ENCODE data around the gene PCDH12.

DNA sequence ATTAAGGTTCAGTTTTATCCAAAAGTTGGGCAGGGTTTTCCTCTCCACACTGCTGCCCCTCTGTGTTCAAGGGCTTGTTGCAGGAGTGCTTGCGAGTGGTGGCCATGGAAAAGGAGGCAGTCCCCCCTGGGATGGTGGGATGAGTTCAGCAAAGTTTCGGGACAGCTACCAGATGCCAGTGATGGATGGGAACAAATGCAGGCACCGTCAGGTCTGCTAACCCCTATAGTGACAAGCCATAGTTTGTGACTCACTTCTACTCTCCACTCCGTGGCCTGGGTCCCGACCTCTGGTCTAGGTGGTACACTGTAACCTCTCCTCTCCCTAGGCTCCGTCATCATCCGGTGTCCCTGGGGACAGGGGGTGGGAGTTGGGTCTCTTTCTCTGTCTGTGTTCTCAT lies 7.1 kb upstream of the PCDH12 start:
- no peak for TF ChIP-seq YY1 (IDR thresholded peaks at IDR 0.05; ENCODE audit: low read depth)
- TF ChIP-seq, protein P1, sequence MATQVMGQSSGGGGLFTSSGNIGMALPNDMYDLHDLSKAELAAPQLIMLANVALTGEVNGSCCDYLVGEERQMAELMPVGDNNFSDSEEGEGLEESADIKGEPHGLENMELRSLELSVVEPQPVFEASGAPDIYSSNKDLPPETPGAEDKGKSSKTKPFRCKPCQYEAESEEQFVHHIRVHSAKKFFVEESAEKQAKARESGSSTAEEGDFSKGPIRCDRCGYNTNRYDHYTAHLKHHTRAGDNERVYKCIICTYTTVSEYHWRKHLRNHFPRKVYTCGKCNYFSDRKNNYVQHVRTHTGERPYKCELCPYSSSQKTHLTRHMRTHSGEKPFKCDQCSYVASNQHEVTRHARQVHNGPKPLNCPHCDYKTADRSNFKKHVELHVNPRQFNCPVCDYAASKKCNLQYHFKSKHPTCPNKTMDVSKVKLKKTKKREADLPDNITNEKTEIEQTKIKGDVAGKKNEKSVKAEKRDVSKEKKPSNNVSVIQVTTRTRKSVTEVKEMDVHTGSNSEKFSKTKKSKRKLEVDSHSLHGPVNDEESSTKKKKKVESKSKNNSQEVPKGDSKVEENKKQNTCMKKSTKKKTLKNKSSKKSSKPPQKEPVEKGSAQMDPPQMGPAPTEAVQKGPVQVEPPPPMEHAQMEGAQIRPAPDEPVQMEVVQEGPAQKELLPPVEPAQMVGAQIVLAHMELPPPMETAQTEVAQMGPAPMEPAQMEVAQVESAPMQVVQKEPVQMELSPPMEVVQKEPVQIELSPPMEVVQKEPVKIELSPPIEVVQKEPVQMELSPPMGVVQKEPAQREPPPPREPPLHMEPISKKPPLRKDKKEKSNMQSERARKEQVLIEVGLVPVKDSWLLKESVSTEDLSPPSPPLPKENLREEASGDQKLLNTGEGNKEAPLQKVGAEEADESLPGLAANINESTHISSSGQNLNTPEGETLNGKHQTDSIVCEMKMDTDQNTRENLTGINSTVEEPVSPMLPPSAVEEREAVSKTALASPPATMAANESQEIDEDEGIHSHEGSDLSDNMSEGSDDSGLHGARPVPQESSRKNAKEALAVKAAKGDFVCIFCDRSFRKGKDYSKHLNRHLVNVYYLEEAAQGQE (IDR thresholded peaks at IDR 0.05; ENCODE audit: low read depth), result no peak
- TF ChIP-seq RAD21 (IDR thresholded peaks at IDR 0.05; ENCODE audit: low read depth), result no peak
- no peak for TF ChIP-seq CREB1 (IDR thresholded peaks at IDR 0.05; ENCODE audit: low read depth)
- TF ChIP-seq TAF1 (IDR thresholded peaks at IDR 0.05; ENCODE audit: low read depth), result no peak
- TF ChIP-seq EGR1 (IDR thresholded peaks at IDR 0.05), result no peak

Measured in Ishikawa (cell line).